Daoy (cell line): ENCODE data around the gene KRTAP13-4. TPM values are rescaled to one million over a fixed set of nuclear protein-coding genes. Genes with fewer than 3 reads are reported as not detected.

ENCODE experiments used
- DNase-seq: peaks from one replicate; pipeline ENCODE4 v3.0.0-alpha.2; 2015; ENCODE audit warnings: low read depth
- total RNA-seq: library from RNA; depleted of rRNA; stranded (reverse); fragments of >200 nt; shearing (Covaris generic); gene quantifications from 2 replicates; pipeline ENCODE4 v1.2.3, GENCODE V29; 2014; rRNA removed

The KRTAP13-4 gene
- not detected in 2 replicates for total RNA-seq

- no peak for DNase-seq
These were observed at the start of gene KRTAP13-4 for GRCh38 chr21:30430170-30430655. KRTAP13-4 (plus strand) TSS chr21:30430220; CDS start chr21:30430276, 56 bp downstream.

GRCh38 chr21:30382201-30382600, 47.8 kb upstream of the KRTAP13-4 start:
- DNase-seq = no peak

GRCh38 chr21:30391492-30392025, 38.5 kb upstream of the KRTAP13-4 start:
- DNase-seq = no peak

GRCh38 chr21:30395731-30396130, 34.3 kb upstream of the KRTAP13-4 start, which contains the start of gene KRTAP13-1:
KRTAP13-1 (plus strand) TSS chr21:30396031; CDS start chr21:30396087, 56 bp downstream.
- DNase-seq = no peak

GRCh38 chr21:30408782-30409494, 21.1 kb upstream of the KRTAP13-4 start:
- DNase-seq = peak; percentile 93

- DNase-seq = no peak
These were observed 14.0 kb upstream of the KRTAP13-4 start for GRCh38 chr21:30415993-30416392.

GRCh38 chr21:30425826-30426225, 4.2 kb upstream of the KRTAP13-4 start, which contains the start of gene KRTAP13-3:
KRTAP13-3 (minus strand) TSS chr21:30425926; CDS start chr21:30425912, 14 bp downstream.
- no peak for DNase-seq

- DNase-seq = no peak
These were observed 3.3 kb upstream of the KRTAP13-4 start for GRCh38 chr21:30426731-30427130.

GRCh38 chr21:30434033-30434631, 4.1 kb downstream of the KRTAP13-4 start:
- DNase-seq = peak; percentile 61

GRCh38 chr21:30437010-30437565, 7.1 kb downstream of the KRTAP13-4 start:
- no peak for DNase-seq

- DNase-seq = no peak
These were observed 10.0 kb downstream of the KRTAP13-4 start, which contains the start of gene KRTAP15-1 for GRCh38 chr21:30439975-30440374. KRTAP15-1 (plus strand) TSS chr21:30440275; CDS start chr21:30440328, 53 bp downstream.

GRCh38 chr21:30443226-30443625, 13.2 kb downstream of the KRTAP13-4 start:
- DNase-seq = no peak

- no peak for DNase-seq
These were observed 14.2 kb downstream of the KRTAP13-4 start for GRCh38 chr21:30444204-30444603.

GRCh38 chr21:30447056-30447455, 17.0 kb downstream of the KRTAP13-4 start:
- DNase-seq = peak; percentile 12

- no peak for DNase-seq
These were observed 18.5 kb downstream of the KRTAP13-4 start for GRCh38 chr21:30448514-30448913.

- peak; percentile 22 for DNase-seq
These were observed 33.7 kb downstream of the KRTAP13-4 start for GRCh38 chr21:30463713-30464112.

- DNase-seq = no peak
These were observed 39.1 kb downstream of the KRTAP13-4 start for GRCh38 chr21:30468900-30469714.

- DNase-seq = no peak
These were observed 48.0 kb downstream of the KRTAP13-4 start for GRCh38 chr21:30478004-30478403.

- no peak for DNase-seq
These were observed 49.2 kb downstream of the KRTAP13-4 start for GRCh38 chr21:30479259-30479658.

GRCh38 chr21:30480145-30480544, 50.1 kb downstream of the KRTAP13-4 start, which contains the start of gene KRTAP19-1:
KRTAP19-1 (minus strand) TSS chr21:30480367; CDS start chr21:30480317, 50 bp downstream.
- peak; percentile 31 for DNase-seq
